ENCODE measurements around the gene CALR.
"Not testable (repeated sequence)": the region's sequence is repeated elsewhere in the genome, so short reads cannot be mapped to it uniquely, and the experiment has no call there.

CALR gene

DNA sequence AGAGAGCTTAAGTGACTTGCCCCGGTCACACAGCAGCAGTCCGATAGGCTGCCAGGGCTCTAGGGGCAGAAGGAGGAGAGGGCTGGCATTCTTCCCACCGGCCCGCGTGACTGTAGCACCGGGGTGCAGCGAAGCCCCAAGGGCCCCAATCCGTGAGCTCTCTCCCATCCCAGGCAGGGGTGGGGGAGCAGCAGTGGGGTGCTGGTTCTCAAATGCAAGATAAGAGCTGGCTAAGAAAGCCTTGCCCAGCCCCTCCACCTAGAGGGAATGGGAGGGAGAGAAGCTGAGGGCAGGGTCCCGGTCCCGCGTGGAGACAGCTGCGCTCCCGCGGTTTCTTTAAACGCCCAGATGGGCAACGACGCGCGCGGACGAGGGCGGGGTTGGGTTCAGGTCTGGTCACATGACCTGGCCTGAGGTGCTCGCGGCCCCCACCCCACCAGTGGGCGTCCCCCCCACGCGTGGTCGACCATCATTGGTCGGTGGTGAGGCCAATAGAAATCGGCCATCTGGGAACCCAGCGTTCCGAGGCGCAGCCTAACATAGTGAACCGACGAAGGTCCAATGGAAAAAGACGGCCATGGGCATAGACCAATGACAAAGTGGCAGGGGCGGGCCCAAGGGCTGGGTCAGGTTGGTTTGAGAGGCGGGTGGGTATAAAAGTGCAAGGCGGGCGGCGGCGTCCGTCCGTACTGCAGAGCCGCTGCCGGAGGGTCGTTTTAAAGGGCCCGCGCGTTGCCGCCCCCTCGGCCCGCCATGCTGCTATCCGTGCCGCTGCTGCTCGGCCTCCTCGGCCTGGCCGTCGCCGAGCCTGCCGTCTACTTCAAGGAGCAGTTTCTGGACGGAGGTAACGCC lies at the start of gene CALR:
TSS of gene CALR (plus strand) at position 683 of the 852 bp plus-strand sequence. CDS start at position 754, 71 bp downstream.
- peak; percentile 100 for DNase-seq

GRCh38 chr19:12890299-12890786 lies 48.1 kb upstream of the CALR start:
- DNase-seq: not testable (repeated sequence)

DNA sequence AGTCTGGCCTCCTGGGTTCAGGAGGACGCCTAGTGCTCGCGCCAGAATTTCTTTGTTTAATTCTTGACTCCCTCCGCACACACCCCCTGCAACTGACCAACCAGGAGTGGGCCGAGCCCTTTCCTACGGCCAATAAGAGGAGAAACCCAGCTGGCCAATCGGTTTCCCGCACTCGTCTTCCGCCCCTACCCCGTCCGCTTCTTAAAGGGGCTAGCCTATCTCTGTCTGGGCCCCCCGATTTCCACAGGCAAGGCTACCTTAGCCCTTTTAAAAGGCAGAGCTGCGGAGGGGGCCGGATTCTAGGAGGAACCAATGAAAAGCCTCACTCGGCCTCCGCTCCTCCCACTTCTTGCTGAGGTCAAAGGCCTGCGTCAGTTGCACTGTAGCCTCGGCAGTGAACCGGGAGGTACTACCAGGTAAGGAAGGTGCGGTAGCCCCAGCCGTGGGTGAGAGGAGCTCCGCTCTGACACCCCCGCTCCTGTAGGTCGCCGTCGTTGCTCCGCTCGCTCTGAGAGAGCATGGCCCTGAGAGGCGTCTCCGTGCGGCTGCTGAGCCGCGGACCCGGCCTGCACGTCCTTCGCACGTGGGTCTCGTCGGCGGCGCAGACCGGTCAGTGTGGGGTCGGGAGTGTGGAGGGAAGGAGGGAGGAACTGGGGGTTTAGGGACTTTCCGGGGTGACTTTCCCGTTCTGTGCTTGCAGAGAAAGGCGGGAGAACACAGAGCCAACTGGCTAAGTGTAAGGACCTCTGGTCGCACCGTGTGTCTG lies 47.4 kb upstream of the CALR start, which contains the start of gene GCDH:
TSS of gene GCDH (plus strand) at position 374 of the 766 bp plus-strand sequence. CDS start at position 519, 145 bp downstream.
- peak; percentile 98 for DNase-seq

GRCh38 chr19:12891553-12892021 lies 46.8 kb upstream of the CALR start:
- DNase-seq: no peak

GRCh38 chr19:12893582-12893981 lies 44.8 kb upstream of the CALR start:
- DNase-seq: no peak

DNA sequence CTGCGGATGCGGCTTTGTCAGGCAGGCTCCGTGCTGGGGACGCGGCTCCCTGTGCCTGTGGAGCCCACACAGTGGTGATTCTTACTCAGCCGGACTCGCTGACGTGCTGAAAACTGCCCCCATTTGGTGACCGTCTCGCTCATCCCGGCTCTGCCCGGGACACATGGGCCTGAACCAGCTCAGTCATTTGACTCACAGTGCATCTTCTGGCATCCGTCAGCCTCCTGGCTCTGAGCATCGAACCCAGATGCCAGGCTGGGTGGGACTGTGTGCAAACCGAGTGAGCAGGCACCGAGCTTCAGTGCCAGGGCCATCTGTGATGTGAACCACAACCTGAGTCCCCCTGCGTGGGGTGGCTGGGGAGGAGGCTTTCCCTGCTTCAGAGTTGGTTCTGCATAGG lies 41.9 kb upstream of the CALR start:
- no peak for DNase-seq

DNA sequence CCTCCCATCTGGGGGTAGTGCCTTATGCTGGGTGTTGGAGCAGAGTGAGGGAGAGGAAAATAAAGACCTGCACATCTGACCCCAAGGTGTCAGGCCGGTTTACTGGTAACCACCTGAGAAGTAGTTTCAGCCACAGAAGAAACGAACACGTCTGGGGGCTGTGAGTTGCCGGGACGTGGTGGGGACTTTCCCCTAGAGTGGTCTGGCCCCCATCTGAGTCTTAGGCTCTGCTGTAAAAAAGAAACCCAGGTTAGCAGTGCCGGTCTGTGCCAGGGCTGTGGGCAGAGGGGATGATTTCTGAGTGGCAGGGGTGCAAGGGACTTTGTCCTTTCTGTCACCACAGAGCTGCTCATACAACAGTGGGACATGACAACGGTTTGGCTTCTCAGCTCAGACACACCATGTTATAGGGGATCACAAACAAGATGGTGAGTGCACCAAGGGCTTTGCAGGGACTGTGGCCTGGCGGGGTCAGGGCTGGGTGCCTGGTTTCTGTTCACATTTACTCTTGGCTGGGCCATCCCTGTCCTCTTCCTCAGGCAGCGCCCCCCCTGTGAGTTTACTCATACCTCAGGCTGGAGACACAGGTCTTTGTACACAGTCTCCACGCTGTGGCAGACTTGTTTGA lies 38.4 kb upstream of the CALR start:
- DNase-seq: no peak

- DNase-seq: no peak
These were observed 31.2 kb upstream of the CALR start for GRCh38 chr19:12907166-12907565.

DNA sequence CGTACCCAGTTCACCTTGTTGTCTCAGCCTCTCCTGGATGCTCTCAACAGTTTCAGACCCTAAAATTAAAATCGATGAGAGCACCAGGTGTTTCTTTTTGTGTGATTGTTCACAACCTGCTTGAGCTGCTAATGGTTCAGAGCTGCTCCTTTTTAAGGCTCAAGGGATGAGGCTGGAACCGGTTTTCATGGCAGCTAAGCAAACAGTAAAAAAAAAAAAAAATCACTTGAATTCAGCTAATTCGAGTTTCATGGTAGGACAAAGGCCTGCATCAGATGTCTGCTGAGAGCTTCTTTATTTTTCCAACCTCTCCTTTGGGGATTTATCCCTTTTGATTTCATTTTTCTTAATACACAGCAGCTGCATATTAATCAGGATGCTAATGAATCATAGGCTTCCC lies 25.8 kb upstream of the CALR start:
- no peak for DNase-seq

DNA sequence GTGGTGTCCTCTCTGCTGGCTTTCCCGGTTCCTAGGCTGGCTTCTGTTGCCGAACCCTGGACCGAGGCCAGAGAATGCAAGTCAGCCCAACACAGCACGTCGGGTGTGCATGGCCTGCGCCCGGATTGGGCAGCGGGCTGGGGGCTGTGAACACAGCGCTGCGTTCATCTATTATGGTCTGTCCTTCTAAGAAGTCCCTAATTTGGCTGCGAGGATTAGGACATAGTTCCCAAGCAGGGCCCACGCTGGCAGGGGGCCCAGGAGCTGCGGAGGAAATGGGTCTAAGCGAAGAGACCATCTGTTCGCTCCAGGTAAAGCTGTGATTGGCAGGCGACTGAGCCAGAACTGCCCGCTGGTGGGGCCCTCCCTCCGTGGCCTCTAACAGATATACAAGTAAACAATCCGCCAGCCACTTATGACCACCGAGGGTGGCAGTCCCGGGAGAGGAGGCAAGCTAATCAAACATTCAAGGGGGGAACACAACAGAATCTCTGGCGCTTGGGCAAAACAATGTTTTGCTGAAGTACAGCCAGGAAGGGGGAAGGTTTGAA lies 25.3 kb upstream of the CALR start:
- no peak for DNase-seq

DNA sequence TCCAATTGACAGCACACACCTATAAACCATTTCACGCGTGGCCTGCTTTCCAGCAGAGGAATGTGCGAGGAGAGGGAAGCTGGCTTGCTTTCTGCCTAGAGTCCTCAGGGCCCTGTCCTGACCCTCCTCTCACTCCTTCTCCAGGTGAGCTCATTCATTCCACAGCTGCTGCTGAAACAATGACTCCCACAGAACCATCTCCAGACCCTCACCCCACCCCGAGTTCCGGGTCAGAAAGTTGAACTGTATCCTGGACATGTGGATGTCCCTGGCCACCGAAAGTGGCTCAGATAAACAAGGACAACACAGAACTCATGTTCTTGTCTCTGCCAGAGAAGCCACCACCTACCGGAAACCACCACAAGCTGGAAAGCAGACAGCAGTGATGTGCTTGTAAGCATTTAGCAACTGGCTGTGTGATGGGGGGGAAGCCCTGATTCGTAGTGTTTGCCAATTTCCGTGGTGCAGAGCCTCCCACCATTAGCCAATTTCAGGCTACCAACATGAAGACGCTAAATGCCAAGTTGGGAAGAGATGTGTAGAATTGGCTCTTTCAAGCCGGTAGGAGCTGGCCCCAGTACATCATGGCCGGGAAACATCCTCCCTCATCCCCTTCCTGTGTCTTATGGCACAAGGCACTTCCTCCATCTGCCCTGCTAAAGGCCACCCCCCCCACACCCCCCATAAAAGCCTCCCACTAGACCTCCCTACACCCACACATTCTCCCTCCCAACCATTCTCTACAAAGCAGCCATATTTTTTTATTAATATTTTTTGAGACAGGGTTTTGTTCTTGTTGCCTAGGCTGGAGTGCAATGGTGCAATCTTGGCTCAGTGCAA lies 24.3 kb upstream of the CALR start:
- peak; percentile 67 for DNase-seq

- not testable (repeated sequence) for DNase-seq
These were observed 22.5 kb upstream of the CALR start for GRCh38 chr19:12915860-12916259.

DNA sequence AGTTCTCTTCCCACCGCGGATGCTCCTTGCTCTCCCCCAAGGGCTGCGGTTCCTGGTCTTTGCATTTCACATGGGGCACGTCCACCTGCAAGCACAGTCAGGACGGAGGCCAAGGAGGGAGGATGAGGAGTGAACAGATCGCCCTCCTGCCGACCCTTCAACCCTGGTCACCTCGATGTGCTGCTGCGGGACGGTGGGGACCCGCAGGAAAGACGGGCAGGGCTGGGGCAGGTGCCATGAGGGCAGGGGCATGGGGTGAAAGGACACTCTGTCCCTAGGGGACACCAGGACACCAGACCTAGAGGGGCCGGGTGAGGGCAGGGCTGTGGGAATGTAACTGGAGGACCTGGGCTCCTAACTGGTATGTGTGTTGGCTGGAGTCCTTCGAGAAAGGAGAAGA lies 20.2 kb upstream of the CALR start:
- no peak for DNase-seq

- DNase-seq: no peak
These were observed 17.4 kb upstream of the CALR start for GRCh38 chr19:12921047-12921446.

- DNase-seq: no peak
These were observed 15.4 kb upstream of the CALR start for GRCh38 chr19:12922959-12923358.

DNA sequence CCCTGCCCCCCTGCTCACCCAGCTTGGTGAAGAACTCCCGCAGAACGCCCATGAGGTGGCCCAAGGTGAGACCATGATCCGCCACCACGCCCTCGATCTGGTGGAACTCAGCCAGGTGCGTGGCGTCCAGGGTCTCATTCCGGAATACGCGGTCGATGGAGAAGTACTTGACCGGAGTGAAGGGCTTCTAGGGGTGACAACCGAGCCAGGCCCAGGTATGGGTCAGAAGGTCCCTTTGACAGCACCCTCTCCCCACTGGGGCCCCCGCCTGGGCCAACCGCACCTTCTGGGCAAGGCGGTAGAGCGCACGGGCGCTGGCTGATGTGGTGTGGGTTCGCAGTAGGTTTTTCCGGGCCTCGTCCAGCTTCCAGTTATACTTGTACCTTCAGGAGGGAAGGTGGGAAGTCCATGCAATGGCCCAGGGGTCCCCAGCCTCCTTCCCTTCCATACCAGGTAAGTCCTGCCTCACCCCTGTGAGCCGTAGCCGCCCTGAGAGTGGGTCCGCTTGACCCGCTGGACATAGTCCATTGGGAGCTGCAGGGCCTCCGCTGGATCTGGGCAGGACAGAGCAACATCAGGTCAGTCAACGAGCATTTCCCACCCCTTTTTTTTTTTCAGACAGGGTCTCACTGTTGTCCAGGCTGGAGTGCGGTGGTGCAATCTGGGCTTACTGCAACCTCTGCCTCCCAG lies 13.6 kb upstream of the CALR start:
- DNase-seq: no peak

GRCh38 chr19:12930002-12930645 lies 8.3 kb upstream of the CALR start:
- DNase-seq: no peak

GRCh38 chr19:12932392-12933286 lies 5.8 kb upstream of the CALR start:
- no peak for DNase-seq

GRCh38 chr19:12933287-12934072 lies 4.9 kb upstream of the CALR start, which contains the start of gene FARSA:
Gene FARSA, minus strand, starts transcription at chr19:12933711. Its CDS starts 15 bp downstream, at chr19:12933696.
- peak; percentile 90 for DNase-seq

Data from CD4-positive, alpha-beta T cell treated with Interleukin-10 for 1 hour (primary cell).